Activated CD8-positive, alpha-beta memory T cell treated with anti-CD3 and anti-CD28 coated beads, Interleukin-2, amount 50 U/mL, for 1 hour (primary cell): ENCODE data around the gene GPR31.
"Not testable (repeated sequence)": the region's sequence is repeated elsewhere in the genome, so short reads cannot be mapped to it uniquely, and the experiment has no call there.

Source experiments
- DNase-seq: peaks from one replicate; pipeline ENCODE4 v3.0.0-alpha.2; 2020; ENCODE audit errors: extremely low read depth

GPR31 gene, protein sequence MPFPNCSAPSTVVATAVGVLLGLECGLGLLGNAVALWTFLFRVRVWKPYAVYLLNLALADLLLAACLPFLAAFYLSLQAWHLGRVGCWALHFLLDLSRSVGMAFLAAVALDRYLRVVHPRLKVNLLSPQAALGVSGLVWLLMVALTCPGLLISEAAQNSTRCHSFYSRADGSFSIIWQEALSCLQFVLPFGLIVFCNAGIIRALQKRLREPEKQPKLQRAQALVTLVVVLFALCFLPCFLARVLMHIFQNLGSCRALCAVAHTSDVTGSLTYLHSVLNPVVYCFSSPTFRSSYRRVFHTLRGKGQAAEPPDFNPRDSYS

DNA sequence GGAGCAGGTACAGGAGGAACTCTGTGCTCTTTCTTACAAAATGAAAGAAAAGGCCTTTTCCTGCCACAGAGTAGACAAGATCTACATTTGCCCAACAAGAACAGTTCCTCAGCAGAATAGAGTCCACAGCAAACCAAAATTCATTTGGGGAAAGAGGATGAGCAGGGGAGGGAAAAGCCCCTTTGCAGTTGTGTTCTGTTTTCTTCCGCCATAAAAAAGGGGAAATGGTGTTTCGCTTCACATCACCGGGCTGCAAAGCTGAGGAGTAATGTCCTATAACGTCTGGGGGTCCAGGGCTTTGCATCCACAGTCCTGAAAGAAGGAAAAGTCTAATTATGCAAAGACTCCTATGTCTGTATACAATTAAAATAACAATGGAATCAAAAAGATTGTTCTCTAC lies at the start of gene GPR31:
Gene GPR31, minus strand, starts transcription at position 118 of the 400 bp plus-strand sequence. CDS start 149 bp downstream, outside the sequence.
- DNase-seq, result no peak

- no peak for DNase-seq
Observed at GRCh38 chr6:167207527-167207926, 49.7 kb upstream of the GPR31 start.

DNA sequence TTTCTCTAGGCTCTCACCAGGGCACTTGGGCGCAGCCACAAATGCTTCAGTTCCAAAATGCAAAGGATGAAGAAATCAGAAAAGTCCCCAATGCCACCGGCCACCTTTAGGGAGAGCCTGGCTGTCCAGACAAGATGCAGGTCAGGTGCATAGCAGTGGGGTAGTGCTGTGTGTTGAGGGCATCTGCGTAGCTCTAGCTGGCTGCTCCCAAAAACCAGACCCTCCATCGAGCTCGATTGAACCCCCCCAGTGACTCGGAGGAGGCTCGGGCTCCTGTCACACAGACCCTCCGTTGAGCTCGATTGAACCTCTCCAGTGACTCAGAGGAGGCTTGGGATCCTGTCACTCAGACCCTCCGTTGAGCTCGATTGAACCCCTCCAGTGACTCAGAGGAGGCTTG lies 47.5 kb upstream of the GPR31 start:
- DNase-seq, result not testable (repeated sequence)

- not testable (repeated sequence) for DNase-seq
Observed at GRCh38 chr6:167204059-167204348, 46.2 kb upstream of the GPR31 start.

GRCh38 chr6:167203261-167204058 lies 45.7 kb upstream of the GPR31 start:
- not testable (repeated sequence) for DNase-seq

GRCh38 chr6:167202613-167203012 lies 44.8 kb upstream of the GPR31 start:
- DNase-seq, result not testable (repeated sequence)

- no peak for DNase-seq
Observed at GRCh38 chr6:167200806-167201205, 43.0 kb upstream of the GPR31 start.

DNA sequence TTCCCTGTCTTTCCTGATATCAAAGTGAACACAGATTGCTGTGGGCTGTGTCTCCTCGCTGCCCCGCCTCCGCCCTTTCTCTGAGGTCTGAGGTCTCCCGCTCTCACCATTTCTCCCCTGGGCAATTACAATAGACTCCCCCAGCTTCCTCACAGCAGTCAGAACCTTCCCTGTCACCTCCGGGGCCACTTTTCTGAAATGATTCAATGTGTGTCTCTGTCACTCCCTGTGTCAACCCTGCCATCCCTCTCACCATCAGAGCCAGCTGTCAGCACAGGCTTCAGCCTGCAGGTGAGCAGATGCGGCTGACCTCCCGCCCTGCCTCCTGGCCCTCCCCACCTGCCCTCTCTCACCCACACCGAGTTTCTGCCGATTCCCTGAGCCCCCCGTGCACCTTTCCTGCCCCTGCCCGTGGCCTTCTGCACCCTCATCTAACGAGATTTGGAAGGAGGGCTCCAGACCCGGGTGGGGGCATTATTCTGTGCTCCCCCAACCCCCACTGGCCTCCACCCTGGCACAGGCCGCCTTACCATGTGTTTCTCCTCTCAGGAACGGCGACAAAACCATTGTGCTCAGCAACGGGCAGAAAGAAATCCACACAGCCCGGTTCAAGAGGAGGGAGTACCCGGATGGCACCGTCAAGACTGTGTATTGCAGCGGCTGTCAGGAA lies 38.3 kb upstream of the GPR31 start:
- DNase-seq, result not testable (repeated sequence)

DNA sequence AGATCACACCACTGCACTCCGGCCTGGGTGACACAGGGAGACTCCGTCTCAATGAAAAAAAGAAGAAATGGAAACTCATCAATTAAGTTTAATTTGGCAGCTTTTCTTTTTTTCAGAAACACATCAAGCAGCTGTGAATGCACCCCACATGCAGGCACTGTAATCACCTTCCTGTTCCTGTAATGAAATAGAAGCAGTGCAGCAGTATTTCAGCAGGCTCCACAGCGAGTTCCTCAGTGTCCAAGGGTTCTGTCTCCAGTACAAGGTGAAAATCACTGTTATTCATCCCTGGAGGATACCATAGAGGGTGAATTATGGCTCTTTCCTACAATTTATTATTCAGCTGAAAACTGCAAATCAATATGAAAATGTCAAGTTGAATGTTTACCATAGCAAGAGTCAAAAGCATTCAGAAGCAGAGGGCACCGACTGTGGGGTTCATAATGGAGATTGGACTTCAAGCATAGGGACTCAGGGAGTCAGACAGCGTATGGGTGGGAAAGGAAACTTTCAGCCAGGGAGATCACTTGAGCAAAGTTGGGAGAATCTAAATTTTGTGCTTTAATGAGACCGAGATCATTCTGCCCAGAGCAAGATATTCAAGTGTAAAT lies 35.8 kb upstream of the GPR31 start:
- not testable (repeated sequence) for DNase-seq

- DNase-seq, result not testable (repeated sequence)
Observed at GRCh38 chr6:167191043-167191583, 33.3 kb upstream of the GPR31 start.

DNA sequence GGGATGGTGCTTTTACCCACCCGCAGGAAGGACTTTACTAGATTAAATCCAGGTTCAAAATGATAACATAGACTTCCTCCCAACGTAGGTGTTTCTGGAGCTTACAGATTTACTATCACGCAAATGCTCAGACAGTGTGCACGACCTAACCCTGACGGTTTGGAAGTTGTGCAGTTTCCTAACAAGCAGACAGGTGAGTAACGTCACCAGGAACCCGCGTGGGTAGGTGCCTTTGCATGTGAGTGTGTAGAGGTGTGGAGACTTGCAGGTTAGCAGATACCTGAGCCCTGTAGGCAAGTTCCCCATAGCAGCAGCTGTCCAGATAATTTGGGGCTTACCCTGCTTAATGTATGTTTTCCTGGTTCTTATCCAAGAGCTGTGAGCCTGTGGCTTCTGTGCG lies 29.5 kb upstream of the GPR31 start:
- not testable (repeated sequence) for DNase-seq

GRCh38 chr6:167185101-167185500 lies 27.3 kb upstream of the GPR31 start:
- not testable (repeated sequence) for DNase-seq

- not testable (repeated sequence) for DNase-seq
Observed at GRCh38 chr6:167182913-167183314, 25.1 kb upstream of the GPR31 start.

DNA sequence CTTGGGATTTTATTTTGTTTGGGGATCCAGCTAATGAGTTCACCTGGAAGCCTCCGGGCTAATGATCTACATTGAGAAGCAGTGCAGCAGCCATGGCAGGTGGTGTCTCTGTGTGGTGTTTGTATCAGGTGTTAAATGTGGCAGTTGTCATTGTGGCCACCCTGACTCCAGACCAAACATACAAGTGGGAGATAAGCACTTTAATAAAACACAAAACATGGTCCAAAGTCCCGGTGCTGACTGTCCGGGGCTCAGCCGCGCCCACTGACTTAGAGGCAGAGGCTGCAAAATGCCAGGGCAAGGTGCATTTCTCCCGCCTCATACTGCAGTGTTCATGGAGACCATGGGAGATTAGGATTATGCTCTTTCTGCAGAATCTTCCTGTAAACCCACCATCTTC lies 23.6 kb upstream of the GPR31 start:
- DNase-seq, result not testable (repeated sequence)

DNA sequence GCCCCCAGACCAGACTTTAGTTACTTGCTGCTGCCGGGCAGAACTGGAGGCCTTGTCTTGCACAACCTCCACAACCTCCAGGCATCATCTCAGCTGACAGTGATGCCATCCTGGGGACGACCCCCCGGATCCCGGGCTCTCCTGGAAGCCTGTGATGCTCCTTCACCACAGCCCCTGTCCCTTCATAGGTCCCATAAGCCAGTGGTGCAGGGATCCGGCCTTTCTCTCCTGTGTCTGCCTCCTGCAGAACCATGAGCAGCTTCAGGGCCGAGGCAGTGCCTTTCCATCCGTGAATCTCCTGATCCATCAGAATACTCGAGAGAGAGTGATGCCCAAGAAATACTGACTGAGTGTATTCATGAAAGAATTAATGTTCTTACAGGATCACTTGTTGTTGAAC lies 22.3 kb upstream of the GPR31 start:
- not testable (repeated sequence) for DNase-seq

GRCh38 chr6:167178896-167179655 lies 21.3 kb upstream of the GPR31 start:
- DNase-seq, result not testable (repeated sequence)

GRCh38 chr6:167177271-167177670 lies 19.5 kb upstream of the GPR31 start:
- not testable (repeated sequence) for DNase-seq

GRCh38 chr6:167172011-167172410 lies 14.2 kb upstream of the GPR31 start:
- DNase-seq, result not testable (repeated sequence)

DNA sequence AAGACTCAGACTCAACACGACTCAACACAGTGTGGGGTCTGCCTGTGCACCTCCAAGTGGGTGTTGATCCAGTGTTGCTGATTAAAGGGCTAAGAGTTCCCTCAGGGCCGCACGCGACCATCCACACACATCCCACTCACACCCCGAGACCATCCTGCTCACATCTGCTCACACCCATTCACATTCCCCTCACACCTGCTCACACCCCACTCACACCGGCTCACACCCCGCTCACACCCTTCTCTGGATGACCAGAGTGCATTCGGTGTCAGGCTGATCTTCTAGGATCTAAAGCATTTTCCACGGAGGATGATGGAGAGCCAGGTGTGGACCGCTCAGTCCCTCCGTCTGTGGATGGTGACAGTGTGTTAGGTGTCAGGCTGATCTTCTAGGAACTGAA lies 13.5 kb upstream of the GPR31 start:
- DNase-seq, result not testable (repeated sequence)

GRCh38 chr6:167169867-167170266 lies 12.1 kb upstream of the GPR31 start:
- DNase-seq, result not testable (repeated sequence)

DNA sequence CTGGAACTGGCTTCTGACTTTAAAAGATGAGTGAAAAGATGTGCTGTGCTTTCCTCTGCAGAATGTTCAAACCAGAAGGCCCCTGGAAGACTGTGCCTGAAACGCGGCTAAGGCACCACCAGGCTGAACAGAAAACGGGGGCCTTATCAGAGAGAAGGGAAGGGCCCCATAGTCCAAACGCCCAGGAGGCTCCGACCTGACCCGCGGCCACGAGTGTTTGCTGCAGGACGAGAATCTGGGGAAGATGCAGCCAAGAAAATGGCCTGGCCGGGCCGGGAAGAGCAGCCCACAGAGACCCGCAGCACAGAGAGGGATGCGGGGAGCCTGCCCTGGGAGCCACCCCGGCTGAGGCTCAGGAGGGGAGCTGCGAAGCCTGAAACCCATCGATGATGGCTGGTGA lies 10.5 kb upstream of the GPR31 start:
- DNase-seq, result not testable (repeated sequence)
